Measurements from ENCODE around the gene DDX20. TPM values are rescaled to one million over a fixed set of nuclear protein-coding genes. Genes with fewer than 3 reads are reported as not detected.

Gene DDX20
- total RNA-seq, 1 experiment from 2014 or later: 22.2 TPM

GRCh38 chr1:111814305-111814628 is 58.6 kb downstream of the DDX20 start:
- no TSS peak for BruUV-seq (replicated peaks)
- Histone ChIP-seq H3F3A (ENCODE audit: low read length, unreplicated experiment) (no peaks in the 10 kb centered on the region), H3K4me2 (ENCODE audit: low read length) (no peak overlapping the region), H3K9ac (ENCODE audit: low read length) (no peak overlapping the region), H2AFZ (ENCODE audit: low read length) (no peak overlapping the region), H3K27me3 (ENCODE audit: low read length) (peaks cover 68% of the 10 kb centered on the region), H4K20me1 (ENCODE audit: low read length) (no peaks in the 10 kb centered on the region), H3K9me3 (ENCODE audit: low read length) (no peaks in the 10 kb centered on the region), H3K9me2 (replicated peaks; ENCODE audit: low read length) (no peaks in the 10 kb centered on the region), H3K79me2 (ENCODE audit: low read length) (no peaks in the 10 kb centered on the region), H3K4me1 (ENCODE audit: insufficient read depth, low read length) (no peaks in the 10 kb centered on the region), H3K27ac (ENCODE audit: low read length) (no peak overlapping the region), H3K36me3 (ENCODE audit: low read depth, low read length) (no peaks in the 10 kb centered on the region), H3K4me3 (ENCODE audit: low read length) (no peak overlapping the region)
- intact Hi-C loops (cut with micrococcal nuclease): no loop called here
- TF ChIP-seq CTCF (conservative IDR thresholded peaks at IDR 0.05; ENCODE audit: low read depth, low read length) (no peak), EZH2 (IDR thresholded peaks at IDR 0.05; ENCODE audit: low read length, unreplicated experiment) (no peak)
- ChIA-PET CTCF (no interaction called here), POLR2A (ENCODE audit: unreplicated experiment) (no interaction called here)
- ATAC-seq (no peak), DNase-seq (no peak)

- Histone ChIP-seq H3K27me3 (ENCODE audit: low read length) (peaks cover 71% of the 10 kb centered on the region), H3K4me3 (ENCODE audit: low read length) (no peak overlapping the region)
- CTCF ChIA-PET: no interaction called here
These were observed 58.9 kb downstream of the DDX20 start for GRCh38 chr1:111814642-111815041.

More at GRCh38 chr1:111814642-111815041, 58.9 kb downstream of the DDX20 start:
- no peaks in the 10 kb centered on the region for H4K20me1 ChIP-seq (ENCODE audit: low read length)
- no peak overlapping the region for H3K4me2 ChIP-seq (ENCODE audit: low read length)
- POLR2A ChIA-PET (ENCODE audit: unreplicated experiment): no interaction called here
- no peak for DNase-seq
- intact Hi-C loops (cut with micrococcal nuclease): no loop called here
- no peaks in the 10 kb centered on the region for H3K4me1 ChIP-seq (ENCODE audit: insufficient read depth, low read length)
- TF ChIP-seq EZH2 (IDR thresholded peaks at IDR 0.05; ENCODE audit: low read length, unreplicated experiment) (no peak), EZH2phosphoT487 (IDR thresholded peaks at IDR 0.05; ENCODE audit: borderline replicate concordance, low read length) (no peak), CTCF (conservative IDR thresholded peaks at IDR 0.05; ENCODE audit: low read depth, low read length) (no peak)
- no peaks in the 10 kb centered on the region for H3K9me2 ChIP-seq (replicated peaks; ENCODE audit: low read length)
- ATAC-seq: no peak
- no peaks in the 10 kb centered on the region for H3K9me3 ChIP-seq (ENCODE audit: low read length)
- H3K79me2 ChIP-seq (ENCODE audit: low read length): no peaks in the 10 kb centered on the region
- H3F3A ChIP-seq (ENCODE audit: low read length, unreplicated experiment): no peaks in the 10 kb centered on the region
- no peak overlapping the region for H3K9ac ChIP-seq (ENCODE audit: low read length)
- BruUV-seq (replicated peaks): no TSS peak
- no peak overlapping the region for H3K27ac ChIP-seq (ENCODE audit: low read length)
- H2AFZ ChIP-seq (ENCODE audit: low read length): no peak overlapping the region
- no peaks in the 10 kb centered on the region for H3K36me3 ChIP-seq (ENCODE audit: low read depth, low read length)

Other genes starting within 250 kb of the DDX20 start
- 19.0 TPM in 2 replicates for gene RAP1A, start 136.1 kb upstream of the DDX20 start, total RNA-seq (2014; rRNA removed)
- gene INKA2, start 16.5 kb upstream of the DDX20 start, total RNA-seq (2014; rRNA removed): 0.11 TPM in 1 of 2 replicates, not detected in the other
- not detected in 2 replicates for gene KCND3, start 233.8 kb downstream of the DDX20 start, total RNA-seq (2014; rRNA removed)

All from PC-3 (cell line).